GM12874 (cell line): ENCODE data around the gene MAP7.

Source experiments
- TF ChIP-seq, protein P1 (sequence below): IDR thresholded peaks from 2 replicates; pipeline ENCODE4 v1.5.1; 2011; ENCODE audit warnings: low read depth, mild to moderate bottlenecking, control low read depth, low read length, moderate library complexity; ENCODE audit not compliant: insufficient read depth

The MAP7 gene

DNA sequence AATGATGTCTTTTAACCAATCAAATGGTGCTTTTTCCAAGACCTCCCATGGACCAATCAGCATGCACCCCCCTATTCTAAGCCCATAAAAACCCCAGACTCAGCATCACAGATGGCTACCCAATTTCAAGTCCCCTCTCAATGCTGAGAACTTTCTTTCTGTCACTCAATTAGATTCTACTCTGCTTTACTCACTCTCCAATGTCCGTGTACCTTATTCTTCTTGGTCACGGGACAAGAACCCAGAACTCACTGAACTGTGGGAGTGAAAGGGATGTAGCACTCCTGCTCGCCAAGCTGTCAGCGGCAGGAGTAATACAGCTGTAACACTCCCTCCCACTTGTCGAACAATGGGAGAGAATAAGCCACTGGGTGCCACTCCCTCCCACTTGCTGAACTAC is 20.8 kb upstream of the MAP7 start:
- TF ChIP-seq, protein P1, sequence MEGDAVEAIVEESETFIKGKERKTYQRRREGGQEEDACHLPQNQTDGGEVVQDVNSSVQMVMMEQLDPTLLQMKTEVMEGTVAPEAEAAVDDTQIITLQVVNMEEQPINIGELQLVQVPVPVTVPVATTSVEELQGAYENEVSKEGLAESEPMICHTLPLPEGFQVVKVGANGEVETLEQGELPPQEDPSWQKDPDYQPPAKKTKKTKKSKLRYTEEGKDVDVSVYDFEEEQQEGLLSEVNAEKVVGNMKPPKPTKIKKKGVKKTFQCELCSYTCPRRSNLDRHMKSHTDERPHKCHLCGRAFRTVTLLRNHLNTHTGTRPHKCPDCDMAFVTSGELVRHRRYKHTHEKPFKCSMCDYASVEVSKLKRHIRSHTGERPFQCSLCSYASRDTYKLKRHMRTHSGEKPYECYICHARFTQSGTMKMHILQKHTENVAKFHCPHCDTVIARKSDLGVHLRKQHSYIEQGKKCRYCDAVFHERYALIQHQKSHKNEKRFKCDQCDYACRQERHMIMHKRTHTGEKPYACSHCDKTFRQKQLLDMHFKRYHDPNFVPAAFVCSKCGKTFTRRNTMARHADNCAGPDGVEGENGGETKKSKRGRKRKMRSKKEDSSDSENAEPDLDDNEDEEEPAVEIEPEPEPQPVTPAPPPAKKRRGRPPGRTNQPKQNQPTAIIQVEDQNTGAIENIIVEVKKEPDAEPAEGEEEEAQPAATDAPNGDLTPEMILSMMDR = no peak

DNA sequence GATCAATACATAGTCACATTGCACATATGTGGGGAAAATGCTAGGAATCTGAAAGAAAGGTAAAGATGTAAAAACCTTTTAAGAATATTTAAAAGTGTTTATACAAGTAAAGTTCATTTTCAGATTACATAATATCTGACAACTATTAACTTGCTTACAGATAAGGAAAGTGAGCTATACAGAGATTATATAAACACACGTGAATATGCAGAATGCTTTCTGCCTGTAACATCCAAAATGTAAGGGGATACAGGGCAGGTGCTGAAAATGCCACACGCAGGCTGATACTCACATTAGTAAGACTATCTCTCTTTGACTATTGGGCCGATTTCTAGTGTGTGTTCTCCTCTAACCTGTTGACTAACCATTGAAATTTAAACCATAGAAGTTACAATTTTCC is 17.9 kb upstream of the MAP7 start:
- TF ChIP-seq, protein P1 = no peak

DNA sequence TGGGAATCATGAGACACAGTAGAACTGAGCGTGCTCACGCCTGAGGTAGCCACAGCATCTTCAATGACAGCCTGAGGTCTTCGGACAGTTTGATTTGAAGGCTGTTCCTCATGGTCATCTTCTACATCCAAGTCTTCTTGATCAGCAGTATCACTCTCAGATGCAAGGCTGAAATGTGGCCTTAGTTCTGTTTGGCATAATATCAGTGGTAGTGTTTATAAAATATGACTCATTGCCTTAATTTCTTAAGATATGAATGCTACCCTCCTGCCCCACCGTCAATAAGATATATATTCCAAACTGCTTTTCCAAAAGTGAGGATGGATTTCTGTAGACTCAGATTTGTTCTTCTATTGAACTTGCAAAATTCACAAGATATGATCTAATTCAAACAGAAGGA is 17.5 kb upstream of the MAP7 start:
- TF ChIP-seq, protein P1 = no peak

DNA sequence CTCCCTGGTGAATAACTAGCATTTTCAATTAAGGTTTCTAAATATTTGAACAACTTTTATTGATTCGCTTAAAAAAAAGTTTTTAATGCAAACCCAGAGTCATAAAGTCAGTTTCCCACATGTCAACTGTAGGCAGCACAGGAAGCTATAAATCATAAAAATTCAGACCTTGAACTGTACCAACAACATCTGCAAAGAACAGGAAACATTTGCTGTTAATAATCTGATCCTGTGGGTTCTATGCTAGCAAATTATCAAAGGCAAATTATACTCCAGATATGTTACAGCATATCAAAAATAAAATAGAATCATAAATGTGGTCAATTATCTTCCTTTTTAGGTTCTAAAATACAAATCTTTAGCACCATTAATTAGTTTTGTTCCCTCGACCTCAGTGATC is 16.6 kb upstream of the MAP7 start:
- TF ChIP-seq, protein P1 = no peak

DNA sequence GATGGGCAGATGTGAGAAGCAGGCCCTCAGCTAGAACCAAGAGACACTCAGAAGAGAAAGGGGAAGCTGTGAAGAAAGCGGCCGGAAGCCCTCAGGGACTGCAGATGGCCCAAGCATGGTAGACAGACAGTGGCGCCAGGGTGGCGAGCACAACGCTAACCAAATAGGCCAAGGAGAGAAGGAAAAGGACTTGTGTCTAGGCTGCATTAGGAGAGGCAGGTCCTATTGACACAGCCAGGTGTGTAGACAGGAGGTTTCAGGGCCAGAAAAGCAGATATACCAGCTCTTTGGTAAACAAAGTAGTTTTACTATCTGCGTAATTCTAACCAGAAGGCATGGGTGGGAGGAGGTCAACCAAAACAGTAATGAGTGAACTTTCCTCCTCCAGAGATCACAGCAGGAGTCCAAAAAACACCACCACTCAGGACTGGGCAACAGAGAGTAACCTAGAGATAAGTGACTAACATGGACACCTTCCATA is 15.8 kb upstream of the MAP7 start:
- TF ChIP-seq, protein P1 = no peak

DNA sequence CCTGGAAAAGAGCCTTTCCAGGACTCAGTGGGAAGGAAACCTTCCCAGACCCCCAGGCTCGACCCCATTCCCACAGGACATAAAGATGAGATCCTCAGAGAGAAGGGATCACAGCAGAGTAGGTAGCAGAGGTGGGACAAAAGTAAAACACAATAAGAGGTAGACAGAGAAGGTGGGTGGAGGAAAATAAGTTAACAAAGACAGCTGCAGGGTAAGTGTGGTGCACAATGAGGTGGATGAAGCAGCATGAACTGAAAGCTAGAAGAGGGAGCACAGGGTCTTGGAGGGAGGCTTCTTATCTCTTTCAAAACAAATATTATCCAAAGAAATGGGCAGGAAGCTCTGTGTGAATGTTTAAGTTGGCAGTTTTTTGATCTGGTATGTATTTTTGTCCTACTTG is 14.0 kb upstream of the MAP7 start:
- TF ChIP-seq, protein P1 = no peak

DNA sequence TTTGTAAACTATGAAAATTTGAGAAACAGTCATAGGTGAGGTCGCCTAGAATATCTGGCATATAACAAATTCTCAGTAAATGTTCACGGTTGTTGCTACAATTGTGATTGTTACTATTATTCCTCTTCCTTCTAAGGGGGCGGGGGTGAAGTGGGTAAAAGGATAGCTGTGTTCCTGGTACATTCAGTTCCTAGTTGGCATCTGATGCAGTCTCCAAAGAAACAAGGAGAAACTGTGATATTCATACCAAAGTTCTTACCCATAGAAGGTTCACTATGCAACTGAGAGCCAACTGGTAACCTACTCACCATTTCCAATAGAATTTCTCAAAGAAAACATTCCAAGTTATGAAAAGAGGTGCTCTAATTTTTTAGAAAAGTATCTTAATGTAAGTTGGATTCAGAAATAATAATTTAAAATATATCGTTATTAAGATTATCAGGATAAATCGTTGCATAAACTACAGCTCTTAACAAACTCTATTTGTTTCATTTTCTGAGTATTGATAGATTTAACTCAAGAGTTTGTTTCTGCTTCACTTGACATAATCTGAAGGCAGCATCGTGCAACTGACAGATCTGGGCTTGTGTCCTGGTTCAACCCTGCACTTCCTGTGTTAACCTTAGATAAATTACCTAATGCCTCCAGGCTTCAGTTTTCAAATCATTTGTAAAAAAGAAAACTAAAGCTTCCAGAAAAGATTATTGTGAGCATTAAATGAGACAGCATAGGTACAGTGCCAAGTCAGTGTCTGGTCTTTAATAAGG is 13.3 kb upstream of the MAP7 start:
- TF ChIP-seq, protein P1 = no peak
